PFSK-1 (cell line): Measurements from ENCODE around the gene CTDSPL.

Source experiments
- FOXP2 ChIP-seq: optimal IDR thresholded peaks from 2 replicates; pipeline ENCODE3; 2011; ENCODE audit warnings: borderline replicate concordance, control low read depth, inconsistent platforms; ENCODE audit not compliant: insufficient read depth; ENCODE audit errors: extremely low read length, extremely low read depth
- POLR2AphosphoS5 ChIP-seq: IDR thresholded peaks from 2 replicates; pipeline ENCODE4 v1.6.1; 2012; ENCODE audit warnings: low read depth, mild to moderate bottlenecking, control low read depth, low read length, moderate library complexity
- REST ChIP-seq, 2 experiments: IDR thresholded peaks; 2 replicates each; pipeline versions ENCODE4 v1.6.1 to v1.8.0; 2011 to 2012; ENCODE audit warnings: low read depth in 2 of 2, low read length in 2 of 2, control low read depth in 1 of 2, inconsistent platforms in 1 of 2, mild to moderate bottlenecking in 1 of 2, moderate library complexity in 1 of 2; ENCODE audit not compliant: insufficient read depth in 1 of 2
- SIN3A ChIP-seq: IDR thresholded peaks from 2 replicates; pipeline ENCODE4 v1.6.1; 2012; ENCODE audit warnings: mild to moderate bottlenecking, low read length, moderate library complexity, borderline replicate concordance; ENCODE audit not compliant: insufficient read depth
- TAF1 ChIP-seq: IDR thresholded peaks from 2 replicates; pipeline ENCODE4 v1.6.1; 2012; ENCODE audit warnings: low read length, control low read depth, borderline replicate concordance; ENCODE audit not compliant: insufficient read depth

Gene CTDSPL

GRCh38 chr3:37887062-37887461 lies 25.4 kb downstream of the CTDSPL start:
- no peak for TF ChIP-seq FOXP2
- TF ChIP-seq SIN3A = no peak
- TF ChIP-seq TAF1 = no peak
- no peak for TF ChIP-seq REST (IDR thresholded peaks at IDR 0.05; ENCODE audit: insufficient read depth in 1 of 2, low read depth in 2 of 2, low read length in 2 of 2)
- TF ChIP-seq POLR2AphosphoS5 = no peak

GRCh38 chr3:37887824-37888223 lies 26.1 kb downstream of the CTDSPL start:
- TF ChIP-seq REST (IDR thresholded peaks at IDR 0.05; ENCODE audit: insufficient read depth in 1 of 2, low read depth in 2 of 2, low read length in 2 of 2) = no peak
- no peak for TF ChIP-seq FOXP2
- TF ChIP-seq SIN3A = no peak
- TF ChIP-seq TAF1 = no peak
- TF ChIP-seq POLR2AphosphoS5 = no peak

GRCh38 chr3:37888421-37888820 lies 26.7 kb downstream of the CTDSPL start:
- TF ChIP-seq FOXP2 = no peak
- TF ChIP-seq TAF1 = no peak
- no peak for TF ChIP-seq POLR2AphosphoS5
- no peak for TF ChIP-seq SIN3A
- TF ChIP-seq REST (IDR thresholded peaks at IDR 0.05; ENCODE audit: insufficient read depth in 1 of 2, low read depth in 2 of 2, low read length in 2 of 2) = no peak

GRCh38 chr3:37890522-37890921 lies 28.8 kb downstream of the CTDSPL start:
- TF ChIP-seq SIN3A (no peak), FOXP2 (no peak), REST (IDR thresholded peaks at IDR 0.05; ENCODE audit: insufficient read depth in 1 of 2, low read depth in 2 of 2, low read length in 2 of 2) (no peak), TAF1 (no peak)

- TF ChIP-seq SIN3A (no peak), TAF1 (no peak), POLR2AphosphoS5 (no peak), FOXP2 (no peak), REST (IDR thresholded peaks at IDR 0.05; ENCODE audit: insufficient read depth in 1 of 2, low read depth in 2 of 2, low read length in 2 of 2) (no peak)
Measured at GRCh38 chr3:37891227-37891626, 29.5 kb downstream of the CTDSPL start.
